Ishikawa (cell line): ENCODE results near the gene SPDL1.

ENCODE experiments used
- CEBPB ChIP-seq: IDR thresholded peaks from 2 replicates; pipeline ENCODE4 v1.6.1; 2012
- CREB1 ChIP-seq: IDR thresholded peaks from 2 replicates; pipeline ENCODE4 v1.6.1; 2012; ENCODE audit warnings: low read depth
- EP300 ChIP-seq: IDR thresholded peaks from 2 replicates; pipeline ENCODE4 v1.6.1; 2012; ENCODE audit warnings: borderline replicate concordance
- FOXM1 ChIP-seq: IDR thresholded peaks from 2 replicates; pipeline ENCODE4 v1.6.1; 2012; ENCODE audit warnings: low read depth, borderline replicate concordance
- NFIC ChIP-seq: IDR thresholded peaks from 2 replicates; pipeline ENCODE4 v1.6.1; 2012
- RAD21 ChIP-seq: IDR thresholded peaks from 2 replicates; pipeline ENCODE4 v1.6.1; 2012; ENCODE audit warnings: low read depth
- TAF1 ChIP-seq: IDR thresholded peaks from 2 replicates; pipeline ENCODE4 v1.6.1; 2012; ENCODE audit warnings: low read depth, mild to moderate bottlenecking
- TCF12 ChIP-seq: IDR thresholded peaks from 2 replicates; pipeline ENCODE4 v1.6.1; 2012; ENCODE audit warnings: low read depth
- YY1 ChIP-seq: IDR thresholded peaks from 2 replicates; pipeline ENCODE4 v1.6.1; 2012; ENCODE audit warnings: low read depth
- ZBTB7A ChIP-seq: IDR thresholded peaks from 2 replicates; pipeline ENCODE4 v1.6.1; 2012; ENCODE audit warnings: low read depth
- TF ChIP-seq, protein P1 (sequence below): IDR thresholded peaks from 2 replicates; pipeline ENCODE4 v1.6.1; 2012; ENCODE audit warnings: low read depth, mild to moderate bottlenecking
- TF ChIP-seq, protein P2 (sequence below): IDR thresholded peaks from 2 replicates; pipeline ENCODE4 v1.6.1; 2012

DNA sequence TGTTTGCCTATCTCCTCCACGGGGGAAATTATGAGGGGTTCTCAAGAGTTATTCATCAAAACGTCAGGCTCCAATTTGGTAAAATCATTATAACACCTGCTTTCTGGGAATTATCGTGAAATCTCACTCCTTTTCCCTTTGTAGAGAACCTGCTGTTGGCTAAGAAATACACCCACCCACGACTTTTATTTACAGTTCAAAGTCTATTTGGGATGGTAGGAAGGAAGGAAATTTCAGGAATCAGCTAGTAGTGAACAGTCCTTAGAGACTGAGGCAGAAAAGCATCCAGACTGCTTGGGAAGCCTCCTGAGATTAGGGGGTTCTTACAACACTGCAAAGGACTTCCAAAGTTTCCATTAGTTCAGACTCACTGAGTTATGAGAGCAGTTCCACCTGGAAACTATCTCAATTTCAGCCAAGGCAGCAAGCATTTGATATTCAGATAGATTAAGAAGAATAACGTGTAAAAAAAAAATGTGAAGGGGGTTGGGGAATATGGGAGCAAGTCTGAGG is 9.4 kb upstream of the SPDL1 start:
- TF ChIP-seq TCF12 = no peak
- TF ChIP-seq, protein P1, sequence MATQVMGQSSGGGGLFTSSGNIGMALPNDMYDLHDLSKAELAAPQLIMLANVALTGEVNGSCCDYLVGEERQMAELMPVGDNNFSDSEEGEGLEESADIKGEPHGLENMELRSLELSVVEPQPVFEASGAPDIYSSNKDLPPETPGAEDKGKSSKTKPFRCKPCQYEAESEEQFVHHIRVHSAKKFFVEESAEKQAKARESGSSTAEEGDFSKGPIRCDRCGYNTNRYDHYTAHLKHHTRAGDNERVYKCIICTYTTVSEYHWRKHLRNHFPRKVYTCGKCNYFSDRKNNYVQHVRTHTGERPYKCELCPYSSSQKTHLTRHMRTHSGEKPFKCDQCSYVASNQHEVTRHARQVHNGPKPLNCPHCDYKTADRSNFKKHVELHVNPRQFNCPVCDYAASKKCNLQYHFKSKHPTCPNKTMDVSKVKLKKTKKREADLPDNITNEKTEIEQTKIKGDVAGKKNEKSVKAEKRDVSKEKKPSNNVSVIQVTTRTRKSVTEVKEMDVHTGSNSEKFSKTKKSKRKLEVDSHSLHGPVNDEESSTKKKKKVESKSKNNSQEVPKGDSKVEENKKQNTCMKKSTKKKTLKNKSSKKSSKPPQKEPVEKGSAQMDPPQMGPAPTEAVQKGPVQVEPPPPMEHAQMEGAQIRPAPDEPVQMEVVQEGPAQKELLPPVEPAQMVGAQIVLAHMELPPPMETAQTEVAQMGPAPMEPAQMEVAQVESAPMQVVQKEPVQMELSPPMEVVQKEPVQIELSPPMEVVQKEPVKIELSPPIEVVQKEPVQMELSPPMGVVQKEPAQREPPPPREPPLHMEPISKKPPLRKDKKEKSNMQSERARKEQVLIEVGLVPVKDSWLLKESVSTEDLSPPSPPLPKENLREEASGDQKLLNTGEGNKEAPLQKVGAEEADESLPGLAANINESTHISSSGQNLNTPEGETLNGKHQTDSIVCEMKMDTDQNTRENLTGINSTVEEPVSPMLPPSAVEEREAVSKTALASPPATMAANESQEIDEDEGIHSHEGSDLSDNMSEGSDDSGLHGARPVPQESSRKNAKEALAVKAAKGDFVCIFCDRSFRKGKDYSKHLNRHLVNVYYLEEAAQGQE = no peak
- no peak for TF ChIP-seq NFIC
- no peak for TF ChIP-seq TAF1
- TF ChIP-seq ZBTB7A = no peak
- TF ChIP-seq CREB1 = no peak
- TF ChIP-seq RAD21 = no peak
- TF ChIP-seq, protein P2, sequence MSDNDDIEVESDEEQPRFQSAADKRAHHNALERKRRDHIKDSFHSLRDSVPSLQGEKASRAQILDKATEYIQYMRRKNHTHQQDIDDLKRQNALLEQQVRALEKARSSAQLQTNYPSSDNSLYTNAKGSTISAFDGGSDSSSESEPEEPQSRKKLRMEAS = no peak
- TF ChIP-seq EP300 = no peak
- no peak for TF ChIP-seq YY1
- no peak for TF ChIP-seq CEBPB
- no peak for TF ChIP-seq FOXM1
